Measurements from ENCODE around the gene EBI3.

GRCh38 chr19:4267101-4267900 lies 38.0 kb downstream of the EBI3 start:
- TF ChIP-seq OSR1 (CRISPR knock-in tag; IDR thresholded peaks at IDR 0.05) (no peak), ESRRG (CRISPR knock-in tag; IDR thresholded peaks at IDR 0.05) (no peak), TCF4 (CRISPR knock-in tag; IDR thresholded peaks at IDR 0.05; ENCODE audit: borderline replicate concordance) (no peak), ZFP3 (CRISPR knock-in tag; IDR thresholded peaks at IDR 0.05) (peak; percentile 100)
- TF ChIP-seq, protein P1, sequence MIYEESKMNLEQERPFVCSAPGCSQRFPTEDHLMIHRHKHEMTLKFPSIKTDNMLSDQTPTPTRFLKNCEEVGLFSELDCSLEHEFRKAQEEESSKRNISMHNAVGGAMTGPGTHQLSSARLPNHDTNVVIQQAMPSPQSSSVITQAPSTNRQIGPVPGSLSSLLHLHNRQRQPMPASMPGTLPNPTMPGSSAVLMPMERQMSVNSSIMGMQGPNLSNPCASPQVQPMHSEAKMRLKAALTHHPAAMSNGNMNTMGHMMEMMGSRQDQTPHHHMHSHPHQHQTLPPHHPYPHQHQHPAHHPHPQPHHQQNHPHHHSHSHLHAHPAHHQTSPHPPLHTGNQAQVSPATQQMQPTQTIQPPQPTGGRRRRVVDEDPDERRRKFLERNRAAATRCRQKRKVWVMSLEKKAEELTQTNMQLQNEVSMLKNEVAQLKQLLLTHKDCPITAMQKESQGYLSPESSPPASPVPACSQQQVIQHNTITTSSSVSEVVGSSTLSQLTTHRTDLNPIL (CRISPR knock-in tag; IDR thresholded peaks at IDR 0.05; ENCODE audit: low read depth), result no peak
- TF ChIP-seq, protein P2, sequence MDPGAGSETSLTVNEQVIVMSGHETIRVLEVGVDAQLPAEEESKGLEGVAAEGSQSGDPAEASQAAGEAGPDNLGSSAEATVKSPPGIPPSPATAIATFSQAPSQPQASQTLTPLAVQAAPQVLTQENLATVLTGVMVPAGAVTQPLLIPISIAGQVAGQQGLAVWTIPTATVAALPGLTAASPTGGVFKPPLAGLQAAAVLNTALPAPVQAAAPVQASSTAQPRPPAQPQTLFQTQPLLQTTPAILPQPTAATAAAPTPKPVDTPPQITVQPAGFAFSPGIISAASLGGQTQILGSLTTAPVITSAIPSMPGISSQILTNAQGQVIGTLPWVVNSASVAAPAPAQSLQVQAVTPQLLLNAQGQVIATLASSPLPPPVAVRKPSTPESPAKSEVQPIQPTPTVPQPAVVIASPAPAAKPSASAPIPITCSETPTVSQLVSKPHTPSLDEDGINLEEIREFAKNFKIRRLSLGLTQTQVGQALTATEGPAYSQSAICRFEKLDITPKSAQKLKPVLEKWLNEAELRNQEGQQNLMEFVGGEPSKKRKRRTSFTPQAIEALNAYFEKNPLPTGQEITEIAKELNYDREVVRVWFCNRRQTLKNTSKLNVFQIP (CRISPR knock-in tag; IDR thresholded peaks at IDR 0.05; ENCODE audit: borderline replicate concordance, low read depth), result no peak
